Measurements from ENCODE around the gene FXYD4.

GRCh38 chr10:43421201-43421507 lies 49.7 kb downstream of the FXYD4 start:
- no peak for TF ChIP-seq POLR2A (IDR thresholded peaks at IDR 0.05; ENCODE audit: low read length)
- TF ChIP-seq GATA1 (IDR thresholded peaks at IDR 0.05; ENCODE audit: low read depth, low read length) = no peak
